Limb (tissue), 2 donors: ENCODE data around the gene ACOXL.

Experiments
- DNase-seq, 2 donors: peaks; one replicate each; pipeline ENCODE4 v3.0.0-alpha.2; 2016; ENCODE audit errors: extremely low spot score in 2 of 2

ACOXL gene

GRCh38 chr2:110997331-110998045 lies 265.1 kb downstream of the ACOXL start:
- DNase-seq, result no peak

GRCh38 chr2:110998311-110998710 lies 265.9 kb downstream of the ACOXL start:
- no peak for DNase-seq

- DNase-seq, result no peak
Measured at GRCh38 chr2:110999626-111000025, 267.3 kb downstream of the ACOXL start.

DNA sequence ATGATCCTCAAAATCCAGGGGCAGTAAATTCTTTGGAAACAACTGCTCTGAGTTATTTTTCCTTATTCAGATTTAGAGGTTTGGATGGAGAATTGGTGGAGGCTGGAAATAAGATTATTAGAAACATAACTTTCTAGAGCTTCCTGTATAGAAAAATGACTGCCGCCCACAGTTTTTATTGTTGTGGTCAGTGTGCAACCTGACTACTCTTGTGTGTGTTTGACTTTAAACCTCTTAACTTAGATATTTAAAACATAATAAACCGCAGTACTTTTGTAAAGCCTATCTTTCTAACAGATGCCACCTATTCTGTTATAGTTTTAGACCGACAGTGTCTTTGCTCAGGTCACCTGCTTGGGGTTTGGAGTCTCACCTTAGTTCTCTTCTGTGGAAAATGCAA lies 272.9 kb downstream of the ACOXL start:
- no peak for DNase-seq

GRCh38 chr2:111005821-111006220 lies 273.4 kb downstream of the ACOXL start:
- no peak for DNase-seq

DNA sequence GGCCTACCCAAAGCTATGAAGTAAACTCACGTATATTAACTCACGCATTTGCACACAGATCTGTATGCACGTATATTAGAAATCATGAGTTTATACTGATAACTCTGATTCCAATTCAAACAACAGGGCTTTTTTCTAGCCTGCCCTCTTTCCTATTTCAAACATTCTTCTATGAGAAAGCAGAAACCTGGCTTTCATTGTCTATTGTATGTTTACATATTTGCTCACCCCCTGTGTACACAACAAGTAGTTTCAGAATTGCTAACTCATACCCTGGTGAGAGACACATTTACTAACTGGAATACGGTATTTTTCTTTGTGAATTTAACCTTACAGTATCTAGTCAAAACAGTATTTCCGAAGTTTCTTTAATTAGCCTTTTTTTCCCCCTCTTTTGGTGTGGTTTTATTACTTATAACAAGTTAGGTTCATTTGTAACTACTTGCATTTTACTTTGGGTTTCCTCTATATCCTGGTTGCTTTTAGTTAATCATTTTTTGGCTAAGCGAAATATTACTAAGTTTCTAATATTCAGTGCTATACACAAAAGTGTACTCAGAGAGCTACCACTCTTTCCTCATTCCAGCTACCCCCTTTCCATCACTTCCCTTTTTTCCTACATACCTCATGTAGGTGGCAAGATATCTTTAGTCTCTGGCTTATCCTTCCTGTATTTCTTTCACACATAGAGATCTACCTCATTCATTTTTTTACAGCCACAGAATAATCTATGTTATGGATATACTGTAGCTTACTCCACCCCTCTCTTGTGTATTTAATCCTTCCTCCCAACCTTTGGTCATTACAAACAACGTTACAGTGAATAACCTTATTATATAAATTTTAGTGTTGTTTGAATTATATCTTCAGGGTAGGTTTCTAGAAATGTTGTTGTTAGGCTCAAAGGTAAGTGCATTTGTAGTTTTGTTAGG lies 275.6 kb downstream of the ACOXL start:
- DNase-seq, result no peak

DNA sequence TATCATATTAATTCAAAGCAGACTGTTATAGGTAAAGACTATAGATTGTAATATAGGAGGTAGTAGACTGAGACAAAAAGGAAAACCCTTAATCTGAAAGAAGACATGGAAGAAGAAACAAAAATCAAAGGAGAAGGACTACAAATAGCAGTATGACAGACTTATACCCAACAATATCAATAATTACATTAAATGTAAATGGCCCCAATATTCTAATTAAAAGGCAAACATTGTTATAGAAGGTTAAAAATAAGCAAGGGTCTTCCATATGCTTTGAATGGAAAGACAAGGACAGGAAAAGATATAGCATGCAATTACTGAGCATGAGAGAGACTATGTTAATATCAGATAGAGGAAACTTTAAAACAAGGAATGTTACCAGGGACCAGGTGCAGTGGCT lies 278.8 kb downstream of the ACOXL start:
- DNase-seq, result no peak

GRCh38 chr2:111015283-111015995 lies 283.1 kb downstream of the ACOXL start:
- DNase-seq, result no peak

- DNase-seq, result no peak
Measured at GRCh38 chr2:111017034-111017622, 284.8 kb downstream of the ACOXL start.

DNA sequence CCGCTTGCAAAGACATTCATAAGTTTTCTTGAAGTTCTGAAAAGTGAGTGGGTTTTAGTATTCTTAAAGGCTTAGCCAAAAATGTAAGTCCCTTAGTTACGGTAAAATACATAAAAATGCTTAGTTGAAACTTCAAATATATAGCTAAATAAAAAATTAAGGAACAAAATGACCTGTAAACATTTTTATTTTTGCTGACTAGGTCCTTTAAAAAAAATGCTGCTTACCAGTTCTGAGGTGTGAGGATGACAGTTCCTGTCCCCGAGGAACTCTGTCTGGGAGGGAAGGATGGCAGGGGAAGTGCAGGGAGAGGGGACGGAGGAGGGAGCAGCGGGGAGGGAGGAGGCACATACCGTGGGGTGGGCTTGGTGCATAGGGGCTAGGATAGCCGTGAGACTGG lies 285.5 kb downstream of the ACOXL start:
- no peak for DNase-seq

DNA sequence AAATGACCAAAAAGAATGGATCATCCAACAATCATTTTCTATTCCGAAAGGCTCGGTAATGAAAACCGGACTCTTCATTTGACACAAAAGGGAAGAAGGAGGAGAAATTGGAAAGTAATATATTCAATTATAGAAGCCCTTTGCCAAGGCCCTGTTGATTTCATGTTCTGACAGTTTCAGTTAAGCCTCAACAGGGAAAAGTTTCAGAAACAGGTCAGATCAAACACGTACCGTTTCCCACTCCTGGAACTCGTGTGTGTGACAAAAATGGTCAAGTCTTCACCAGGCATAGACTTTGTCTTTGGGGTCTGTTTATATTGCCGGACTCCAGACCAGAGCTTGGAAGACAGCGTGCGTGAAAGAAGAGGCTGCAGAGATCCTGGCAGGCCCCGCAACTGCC lies 287.0 kb downstream of the ACOXL start:
- DNase-seq, result peak in 1 of 2 donors; percentile 8

DNA sequence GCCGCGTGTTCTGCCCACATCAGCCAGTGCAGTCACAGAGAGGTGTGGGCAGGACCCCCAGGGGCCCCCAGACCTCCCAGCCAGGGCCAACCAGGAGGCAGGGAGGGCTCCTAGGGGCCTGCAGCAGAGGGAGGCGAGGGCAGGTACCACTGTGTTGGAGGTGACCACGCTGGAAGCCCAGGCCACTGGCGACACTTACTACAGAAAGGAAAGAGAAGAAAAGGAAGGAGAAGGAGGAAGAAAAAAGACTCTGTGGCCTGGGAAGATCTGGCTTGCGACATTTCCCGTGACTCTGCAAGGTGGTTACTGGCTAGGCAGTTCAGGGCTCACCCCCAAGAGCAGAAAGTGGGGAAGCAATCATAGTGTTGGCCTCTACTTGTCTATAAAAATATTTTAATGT lies 290.3 kb downstream of the ACOXL start:
- no peak for DNase-seq

DNA sequence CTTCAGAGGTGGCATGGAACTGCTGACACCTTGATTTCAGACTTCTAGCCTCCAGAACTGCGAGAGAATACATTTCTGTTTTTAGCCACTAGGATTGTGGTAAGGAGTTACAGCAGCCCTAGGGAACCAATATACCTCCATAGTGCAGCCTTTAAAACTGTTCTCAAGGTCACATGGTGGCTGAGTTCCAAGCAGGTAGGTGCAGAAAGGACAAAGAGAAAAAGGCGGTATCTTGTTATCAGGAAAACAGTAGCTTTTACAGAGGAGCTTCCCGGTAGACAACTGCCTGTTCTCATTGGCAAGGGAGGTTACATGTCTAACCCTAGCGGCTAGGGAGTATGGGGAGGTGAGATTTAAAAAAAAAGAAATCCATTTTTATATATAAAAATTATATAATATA lies 292.1 kb downstream of the ACOXL start:
- DNase-seq, result no peak

DNA sequence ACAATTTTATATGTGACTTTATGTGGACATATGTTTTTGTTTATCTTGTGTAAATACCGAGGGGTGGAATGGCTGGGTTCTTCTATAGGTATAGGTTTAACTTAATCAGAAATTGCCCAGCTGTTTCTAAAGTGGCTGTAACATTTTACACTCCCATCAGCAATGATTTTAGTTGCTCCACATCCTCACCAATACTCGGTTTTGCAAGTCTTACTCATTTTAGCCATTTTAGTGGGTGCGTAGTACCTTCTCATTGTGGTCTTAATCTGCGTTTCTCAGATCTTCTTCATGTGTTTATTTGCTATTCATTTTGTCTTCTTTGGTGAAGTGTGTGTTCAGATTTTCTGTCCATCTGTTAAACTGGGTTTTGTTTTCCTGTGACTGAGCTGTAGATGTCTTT lies 292.9 kb downstream of the ACOXL start:
- DNase-seq, result no peak

DNA sequence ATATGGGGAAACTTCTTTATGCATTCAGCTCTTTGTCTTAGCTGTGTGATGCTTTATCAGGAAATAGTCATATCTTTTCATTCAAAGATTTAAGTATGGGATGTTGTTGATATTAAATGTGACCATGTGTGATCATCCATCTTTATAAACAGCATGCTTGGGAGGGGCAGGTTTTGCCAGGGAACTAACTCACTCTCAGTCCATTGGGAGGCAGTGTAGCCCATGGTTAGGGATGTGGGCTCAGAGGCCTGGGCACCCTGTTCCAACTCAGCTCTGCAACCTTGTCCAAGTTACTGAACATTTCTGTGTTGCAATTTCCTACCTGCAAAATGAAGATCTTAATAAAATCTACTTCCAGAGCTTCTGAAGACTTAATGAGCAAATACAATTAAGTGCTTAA lies 296.3 kb downstream of the ACOXL start:
- no peak for DNase-seq

DNA sequence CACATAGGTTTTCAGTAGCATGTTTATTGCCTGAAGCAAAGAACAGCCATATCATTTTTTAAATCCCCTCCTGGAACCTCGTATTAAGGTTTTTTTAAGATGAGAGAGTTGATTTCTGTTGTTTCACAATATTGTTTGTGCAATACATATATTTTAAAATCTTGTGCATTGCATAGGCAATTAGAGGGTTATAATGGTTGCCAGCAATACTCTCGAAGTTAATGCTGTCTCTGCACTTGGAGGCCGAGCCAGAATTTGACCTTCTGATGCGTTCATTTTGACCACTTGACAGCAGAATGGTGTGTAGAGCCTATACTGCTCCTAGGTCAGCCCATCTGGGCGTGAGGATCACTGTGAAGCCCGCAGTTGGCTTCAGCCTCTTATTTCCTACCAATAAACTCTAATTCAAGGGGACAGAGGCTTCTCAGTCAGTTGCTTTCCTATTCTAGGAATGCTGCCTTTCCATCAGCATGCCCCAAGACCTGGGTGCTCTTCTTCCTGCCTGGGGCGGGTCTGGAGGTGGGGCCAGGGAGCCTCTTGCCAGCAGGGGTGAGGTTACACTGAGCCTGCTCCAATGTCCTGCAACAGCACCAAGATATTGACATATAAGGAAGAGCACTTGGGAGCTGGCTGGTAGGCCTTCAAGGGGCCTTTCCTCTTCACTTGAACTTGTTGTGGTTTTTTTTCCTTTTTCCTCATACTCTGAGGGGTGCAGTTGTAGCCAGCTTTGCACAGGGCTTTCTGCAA lies 297.0 kb downstream of the ACOXL start:
- no peak for DNase-seq

DNA sequence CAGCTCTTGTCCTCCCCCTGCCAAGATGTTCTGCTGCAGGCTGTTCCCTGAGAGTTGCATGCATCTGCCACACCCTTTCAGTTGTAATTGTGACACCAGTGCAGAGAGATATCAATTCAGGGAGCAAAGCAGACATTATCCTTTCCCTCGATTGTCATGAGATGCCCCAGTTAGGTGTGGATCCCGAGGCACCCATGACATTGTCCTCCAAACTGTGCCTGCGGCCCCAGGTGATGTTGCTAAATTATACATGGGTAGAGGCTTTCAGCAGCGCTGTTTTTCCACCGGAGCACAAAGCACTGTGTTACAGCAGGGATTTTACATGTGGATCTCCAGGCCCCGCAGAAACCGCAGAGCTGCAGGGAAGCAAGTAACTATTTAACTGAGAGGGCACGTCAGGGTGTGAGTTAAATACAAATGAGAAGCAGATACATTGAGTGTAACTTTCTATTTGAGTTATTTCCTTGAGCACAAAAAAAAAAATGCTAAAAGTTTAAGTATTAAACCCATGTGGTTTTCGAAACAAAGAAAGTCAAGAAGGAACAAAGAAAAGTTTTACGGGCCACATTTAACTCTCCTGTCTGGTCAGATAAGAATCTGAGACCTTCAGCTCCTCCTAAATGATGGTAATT lies 298.0 kb downstream of the ACOXL start:
- no peak for DNase-seq

- no peak for DNase-seq
Measured at GRCh38 chr2:111030945-111031344, 298.6 kb downstream of the ACOXL start.

- no peak for DNase-seq
Measured at GRCh38 chr2:111031546-111032478, 299.4 kb downstream of the ACOXL start.
